NCI-H2196 (cell line): Measurements from ENCODE around the gene IVNS1ABP.
"Not testable (repeated sequence)": the region's sequence is repeated elsewhere in the genome, so short reads cannot be mapped to it uniquely, and the experiment has no call there.

Source experiments
- DNase-seq: peaks from one replicate; lab custom pipeline; 2025; ENCODE audit not compliant: unreplicated experiment; lab: John Stamatoyannopoulos, UW

Gene IVNS1ABP

DNA sequence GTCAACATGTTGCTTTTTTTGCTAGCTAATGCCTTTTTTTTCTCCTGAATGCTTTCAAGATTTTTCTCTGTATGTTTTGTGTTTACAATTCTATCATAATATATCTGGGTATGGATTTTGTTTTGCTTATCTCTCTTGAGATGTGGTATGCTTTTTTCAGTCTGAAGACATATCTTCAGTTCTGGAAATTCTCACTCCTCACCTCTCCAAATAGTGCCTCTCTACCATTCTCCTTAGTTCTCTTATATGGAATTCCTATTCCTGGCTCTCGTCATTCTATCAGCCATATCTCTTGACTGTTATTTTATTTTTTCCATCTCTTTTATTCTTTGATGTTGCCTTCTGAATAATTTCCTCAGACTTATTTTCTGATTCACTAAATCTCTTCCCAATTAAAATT is 58.4 kb downstream of the IVNS1ABP start:
- DNase-seq: no peak

DNA sequence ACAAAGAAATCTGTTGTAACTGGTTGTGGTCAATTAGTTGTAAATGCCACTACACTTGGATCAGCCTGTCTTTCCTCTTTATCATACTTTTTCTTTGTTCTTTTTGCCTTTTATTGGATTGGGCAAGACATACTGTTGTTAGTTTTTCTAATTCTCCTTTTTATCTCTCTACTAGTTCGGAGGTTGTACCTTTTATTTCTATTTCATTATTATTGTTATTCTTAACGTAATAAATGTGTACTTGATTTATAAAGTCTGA is 59.2 kb downstream of the IVNS1ABP start:
- no peak for DNase-seq

DNA sequence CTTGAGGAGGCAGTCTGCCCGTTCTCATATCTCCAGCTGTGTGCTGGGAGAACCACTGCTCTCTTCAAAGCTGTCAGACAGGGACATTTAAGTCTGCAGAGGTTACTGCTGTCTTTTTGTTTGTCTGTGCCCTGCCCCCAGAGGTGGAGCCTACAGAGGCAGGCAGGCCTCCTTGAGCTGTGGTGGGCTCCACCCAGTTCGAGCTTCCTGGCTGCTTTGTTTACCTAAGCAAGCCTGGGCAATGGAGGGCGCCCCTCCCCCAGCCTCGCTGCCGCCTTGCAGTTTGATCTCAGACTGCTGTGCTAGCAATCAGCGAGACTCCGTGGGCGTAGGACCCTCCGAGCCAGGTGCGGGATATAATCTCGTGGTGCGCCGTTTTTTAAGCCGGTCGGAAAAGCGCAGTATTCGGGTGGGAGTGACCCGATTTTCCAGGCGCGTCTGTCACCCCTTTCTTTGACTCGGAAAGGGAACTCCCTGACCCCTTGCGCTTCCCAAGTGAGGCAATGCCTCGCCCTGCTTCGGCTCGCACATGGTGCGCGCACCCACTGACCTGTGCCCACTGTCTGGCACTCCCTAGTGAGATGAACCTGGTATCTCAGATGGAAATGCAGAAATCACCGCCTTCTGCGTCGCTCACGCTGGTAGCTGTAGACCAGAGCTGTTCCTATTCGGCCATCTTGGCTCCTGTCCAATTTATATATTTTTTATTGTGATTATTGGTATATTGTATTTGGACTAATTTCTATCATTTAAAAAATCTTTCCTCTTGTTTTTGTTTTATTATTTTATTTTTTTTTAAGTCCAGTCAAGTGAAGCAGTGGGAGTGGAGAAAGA is 59.7 kb downstream of the IVNS1ABP start:
- not testable (repeated sequence) for DNase-seq

DNA sequence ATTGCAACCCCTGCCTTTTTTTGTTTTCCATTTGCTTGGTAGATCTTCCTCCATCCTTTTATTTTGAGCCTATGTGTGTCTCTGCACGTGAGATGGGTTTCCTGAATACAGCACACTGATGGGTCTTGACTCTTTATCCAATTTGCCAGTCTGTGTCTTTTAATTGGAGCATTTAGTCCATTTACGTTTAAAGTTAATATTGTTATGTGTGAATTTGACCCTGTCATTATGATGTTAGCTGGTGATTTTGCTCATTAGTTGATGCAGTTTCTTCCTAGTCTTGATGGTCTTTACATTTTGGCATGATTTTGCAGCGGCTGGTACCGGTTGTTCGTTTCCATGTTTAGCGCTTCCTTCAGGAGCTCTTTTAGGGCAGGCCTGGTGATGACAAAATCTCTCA is 61.4 kb downstream of the IVNS1ABP start:
- DNase-seq: not testable (repeated sequence)

DNA sequence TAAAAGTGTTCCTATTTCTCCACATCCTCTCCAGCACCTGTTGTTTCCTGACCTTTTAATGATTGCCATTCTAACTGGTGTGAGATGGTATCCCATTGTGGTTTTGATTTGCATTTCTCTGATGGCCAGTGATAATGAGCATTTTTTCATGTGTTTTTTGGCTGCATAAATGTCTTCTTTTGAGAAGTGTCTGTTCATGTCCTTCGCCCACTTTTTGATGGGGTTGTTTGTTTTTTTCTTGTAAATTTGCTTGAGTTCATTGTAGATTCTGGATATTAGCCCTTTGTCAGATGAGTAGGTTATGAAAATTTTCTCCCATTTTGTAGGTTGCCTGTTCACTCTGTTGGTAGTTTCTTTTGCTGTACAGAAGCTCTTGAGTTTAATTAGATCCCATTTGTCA is 64.6 kb downstream of the IVNS1ABP start:
- DNase-seq: not testable (repeated sequence)

DNA sequence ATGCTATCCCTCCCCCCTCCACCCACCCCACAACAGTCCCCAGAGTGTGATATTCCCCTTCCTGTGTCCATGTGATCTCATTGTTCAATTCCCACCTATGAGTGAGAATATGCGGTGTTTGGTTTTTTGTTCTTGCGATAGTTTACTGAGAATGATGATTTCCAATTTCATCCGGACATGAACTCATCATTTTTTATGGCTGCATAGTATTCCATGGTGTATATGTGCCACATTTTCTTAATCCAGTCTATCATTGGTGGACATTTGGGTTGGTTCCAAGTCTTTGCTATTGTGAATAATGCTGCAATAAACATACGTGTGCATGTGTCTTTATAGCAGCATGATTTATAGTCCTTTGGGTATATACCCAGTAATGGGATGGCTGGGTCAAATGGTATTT is 65.1 kb downstream of the IVNS1ABP start:
- DNase-seq: not testable (repeated sequence)

DNA sequence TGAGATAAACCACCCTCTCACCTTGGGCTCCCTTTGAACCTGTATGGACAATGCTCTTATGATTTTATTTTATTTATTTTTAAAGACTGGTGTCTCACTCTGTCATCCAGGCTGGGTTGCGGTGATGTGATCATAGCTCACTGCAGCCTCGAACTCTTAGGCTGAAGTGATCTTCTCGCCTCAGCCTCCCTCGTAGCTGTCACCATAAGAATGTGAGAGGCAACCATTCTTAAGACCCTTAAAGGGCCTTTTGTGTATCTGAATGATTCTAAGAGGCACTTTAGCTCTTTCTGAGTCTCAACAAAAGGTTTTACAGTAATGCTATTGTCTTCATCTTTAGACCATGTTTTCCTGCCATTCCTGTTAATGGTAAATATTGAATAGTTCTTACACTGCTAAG is 67.0 kb downstream of the IVNS1ABP start:
- DNase-seq: no peak

DNA sequence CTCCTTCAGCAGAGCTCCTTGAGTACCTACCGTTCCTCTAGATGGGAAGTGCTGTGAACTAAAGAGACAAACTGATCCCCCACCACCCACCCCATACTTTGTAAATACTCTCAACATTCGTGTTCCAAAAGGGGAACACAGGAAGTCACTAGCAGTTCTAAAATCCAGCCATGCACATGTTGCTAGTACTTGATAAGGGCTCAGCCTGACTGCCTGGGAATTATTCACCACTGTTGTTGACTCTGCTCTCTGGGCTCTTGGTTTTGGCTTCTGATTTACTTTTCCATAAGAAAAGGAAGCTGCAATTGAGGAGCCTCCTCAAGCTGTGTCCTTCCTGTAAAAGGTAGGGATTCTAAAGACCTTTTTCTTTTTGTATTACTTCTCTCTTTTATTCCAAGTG is 67.5 kb downstream of the IVNS1ABP start:
- no peak for DNase-seq
